ENCODE data around the gene CAMSAP1. TPM values are rescaled to one million over a fixed set of nuclear protein-coding genes. Genes with fewer than 3 reads are reported as not detected.

CAMSAP1 gene
- total and polyA plus RNA-seq, 9 of the 15 experiments (the other 6 are each of a cell fraction or from before 2014, with no cell fraction given), result 1.5 to 28.8 (median 14.3) TPM

GRCh38 chr9:135817951-135818717 is 89.2 kb downstream of the CAMSAP1 start:
- DNase-seq (ENCODE audit: extremely low read depth in 1 of 4, low spot score in 3 of 4), result no peak
- Histone ChIP-seq H3K9ac (ENCODE audit: insufficient read depth in 1 of 2, low read depth in 2 of 2, low read length in 2 of 2) (no peak overlapping the region; a peak in 1 of 4 replicates), H3K36me3 (ENCODE audit: control insufficient read depth, insufficient read depth, low read length) (peaks cover 96% of the 10 kb centered on the region; the same call in 2 of the 3 replicates), H2AFZ (ENCODE audit: low read depth, low read length) (no peak overlapping the region), H3K4me3 (no peak overlapping the region), H3K4me2 (ENCODE audit: insufficient read depth, low read length) (no peak overlapping the region), H3K79me2 (ENCODE audit: control insufficient read depth, insufficient read depth, low read length) (no peaks in the 10 kb centered on the region), H3K9me3 (replicated peaks; ENCODE audit: control insufficient read depth, insufficient read depth, low read depth, low read length) (no peaks in the 10 kb centered on the region), H3K27ac (ENCODE audit: extremely low read depth, low read depth, low read length) (no peak overlapping the region), H4K20me1 (replicated peaks; ENCODE audit: control insufficient read depth, insufficient read depth, low read length) (no peaks in the 10 kb centered on the region), H3K4me1 (replicated peaks in 1 of 2; ENCODE audit: control insufficient read depth in 2 of 2, insufficient read depth in 2 of 2, low read length in 2 of 2) (no peaks in the 10 kb centered on the region), H3K9me1 (ENCODE audit: control insufficient read depth, insufficient read depth, low read length) (peaks cover 6% of the 10 kb centered on the region), H3K27me3 (ENCODE audit: control insufficient read depth in 2 of 2, insufficient read depth in 2 of 2, low read length in 2 of 2) (no peaks in the 10 kb centered on the region)
- intact Hi-C loops (cut with micrococcal nuclease), result no loop called here
- CTCF ChIA-PET (ENCODE audit: low intra/inter-chr PET ratio), result no interaction called here
- POLR2A ChIA-PET, result interaction anchor here (0.9 kb wide), 1 partner anchor 9 kb away, joined by 3 read pairs; no protein-coding TSS in a partner anchor
- in situ Hi-C loops (cut with MboI), result no loop called here
- FAIRE-seq, result no peak
- no TSS peak for BruUV-seq (replicated peaks)
- no peak for ATAC-seq
- WGBS (ENCODE audit: insufficient coverage, low coverage, missing lambda C conversion rate), result 94% methylated on average over 37 of the region's 66 CpGs
- no peak for TF ChIP-seq BACH1 (tag; IDR thresholded peaks at IDR 0.05)
- TF ChIP-seq PPARD (CRISPR knock-in tag; IDR thresholded peaks at IDR 0.05), result no peak
- no peak for TF ChIP-seq USF2 (CRISPR knock-in tag; IDR thresholded peaks at IDR 0.05)
- TF ChIP-seq ZFP91 (CRISPR knock-in tag; IDR thresholded peaks at IDR 0.05), result no peak
- no peak for TF ChIP-seq TOE1 (IDR thresholded peaks at IDR 0.05; ENCODE audit: borderline replicate concordance)
- no peak for TF ChIP-seq TOE1 (CRISPR knock-in tag; IDR thresholded peaks at IDR 0.05; ENCODE audit: borderline replicate concordance, low read depth)
- TF ChIP-seq DNMT1 (IDR thresholded peaks at IDR 0.05), result no peak
- TF ChIP-seq NONO (IDR thresholded peaks at IDR 0.05; ENCODE audit: low read depth in 2 of 2, low read length in 1 of 2), result no peak
- no peak for TF ChIP-seq CC2D1A (IDR thresholded peaks at IDR 0.05)
- TF ChIP-seq MECOM (CRISPR knock-in tag; IDR thresholded peaks at IDR 0.05), result no peak
- no peak for TF ChIP-seq PHF8 (IDR thresholded peaks at IDR 0.05; ENCODE audit: borderline replicate concordance, low read length)
- TF ChIP-seq SMARCA5 (IDR thresholded peaks at IDR 0.05), result no peak
- no peak for TF ChIP-seq NCOA1 (IDR thresholded peaks at IDR 0.05; ENCODE audit: low read depth)
- no peak for TF ChIP-seq TAF15 (IDR thresholded peaks at IDR 0.05; ENCODE audit: low read depth, low read length)
